Thyroid gland (tissue), 4 donors: ENCODE data around the gene LDOC1. TPM values are rescaled to one million over a fixed set of nuclear protein-coding genes. Genes with fewer than 3 reads are reported as not detected.
"Not testable (repeated sequence)": the region's sequence is repeated elsewhere in the genome, so short reads cannot be mapped to it uniquely, and the experiment has no call there.

ENCODE experiments used
- DNase-seq, 2 donors: peaks; one replicate each; pipeline ENCODE4 v3.0.0-alpha.2; 2019
- H3K27ac ChIP-seq, 3 donors: fragments of 200-600 bp; sonication (generic); 1 replicate in 2 of 3; 2 replicates in 1 of 3; pipeline ENCODE4 v1.5.1; 2016 to 2019; ENCODE audit warnings: mild to moderate bottlenecking in 1 of 3, moderate library complexity in 1 of 3
- H3K27me3 ChIP-seq: fragments of 200-600 bp; sonication (generic); one replicate; pipeline ENCODE4 v1.5.1; 2019
- H3K36me3 ChIP-seq, 2 donors: fragments of 200-600 bp; sonication (generic); one replicate each; pipeline ENCODE4 v1.5.1; 2016 to 2019
- H3K4me1 ChIP-seq, 2 donors: fragments of 200-600 bp; sonication (generic); one replicate each; pipeline ENCODE4 v1.5.1; 2017 to 2019
- H3K4me3 ChIP-seq, 3 donors: fragments of 200-600 bp; sonication (generic); replicated peaks in 1 of 3; 1 replicate in 2 of 3; 2 replicates in 1 of 3; pipeline ENCODE4 v1.5.1; 2016; ENCODE audit warnings: mild to moderate bottlenecking in 1 of 3
- H3K9me3 ChIP-seq: fragments of 200-600 bp; sonication (generic); one replicate; pipeline ENCODE4 v1.5.1; 2017
- POLR2A ChIP-seq, 2 donors: fragments of 450-650 bp; IDR thresholded peaks; one replicate each; pipeline ENCODE4 v1.6.1; 2017; ENCODE audit warnings: antibody characterized with exemption in 2 of 2, mild to moderate bottlenecking in 2 of 2, moderate library complexity in 1 of 2
- WGBS, 2 donors: methylation state at CpG; one replicate each; pipeline ENCODE4 v1.1.5; 2017; 5-methylcytosine and 5-hydroxymethylcytosine counted together
- intact Hi-C: fragments of 100-400 bp; cut with DNase I; formaldehyde crosslinking; loops from one replicate; pipeline ENCODE4 v1.15.1; 2023
- total RNA-seq, 4 donors: library from RNA; depleted of rRNA; stranded (reverse); fragments of >200 nt; gene quantifications; one replicate each; pipeline ENCODE4 v1.2.3, GENCODE V29; 2016
- TF ChIP-seq, protein P1 (sequence below), 6 experiments: fragments of 200-600 bp in 3 of 6; fragments of 450-650 bp in 3 of 6; sonication (generic) in 3 of 6; IDR thresholded peaks; one replicate each; pipeline ENCODE4 v1.5.1; 2016 to 2019; ENCODE audit warnings: antibody characterized with exemption in 6 of 6, mild to moderate bottlenecking in 2 of 6, inconsistent platforms in 1 of 6, moderate library complexity in 1 of 6

The LDOC1 gene
- 10 to 100 TPM; 10.2 to 35.7 (median 26.7) TPM for total RNA-seq

DNA sequence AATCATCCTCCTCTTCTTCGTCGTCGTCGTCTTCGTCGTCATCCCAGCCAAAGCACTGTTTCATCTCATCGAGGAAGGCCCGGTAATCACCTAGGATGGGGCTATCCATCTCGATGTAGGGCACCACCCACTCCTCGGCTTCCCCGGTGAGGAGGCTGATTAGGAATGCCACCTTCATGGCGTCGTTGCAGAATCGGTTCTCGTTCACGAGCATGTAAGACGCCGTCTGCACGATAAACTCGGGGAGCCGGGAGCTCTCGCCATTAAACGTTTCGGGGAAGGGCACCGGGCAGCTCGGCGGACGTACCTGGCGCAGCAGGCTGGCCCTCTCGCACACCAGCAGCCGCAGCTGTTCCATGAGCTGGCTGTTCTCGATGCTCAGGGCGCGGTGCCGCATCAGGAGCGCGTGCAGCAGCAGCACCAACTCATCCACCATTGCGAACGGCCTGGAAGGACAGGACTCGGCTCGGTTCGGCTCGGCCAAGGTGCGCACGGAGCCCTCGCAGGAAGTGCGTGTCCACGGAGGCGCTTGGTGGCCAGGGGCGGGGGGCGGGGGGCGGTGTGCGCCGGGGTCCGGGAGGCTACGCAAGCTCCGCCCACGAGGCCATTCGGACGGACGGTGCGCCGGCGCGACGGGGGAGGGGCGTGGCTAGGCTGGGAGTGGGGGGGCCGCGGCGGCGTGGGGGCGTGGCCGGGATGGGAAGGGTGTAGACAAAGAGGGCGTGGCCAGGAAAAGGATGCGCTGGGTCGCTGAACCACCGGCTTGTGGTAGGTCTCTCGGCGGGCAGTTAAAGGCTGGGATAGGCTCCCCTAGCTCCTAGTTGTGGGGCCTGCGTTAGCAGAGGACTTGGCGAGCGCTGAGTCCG is at the start of gene LDOC1:
LDOC1 (minus strand) TSS at position 544 of the 866 bp plus-strand sequence; CDS start at position 436, 108 bp downstream.
- Histone ChIP-seq H3K36me3 (no peaks in the 10 kb centered on the region), H3K4me1 (no peaks in the 10 kb centered on the region), H3K4me3 (peak within 1 kb of the TSS; percentile 51 to 66 (median 53)), H3K9me3 (no peaks in the 10 kb centered on the region), H3K27ac (peak within 1 kb of the TSS in 2 of 3 donors; percentile 33 to 41), H3K27me3 (no peaks in the 10 kb centered on the region)
- DNase-seq, result peak; percentile 77 to 82
- 9 to 20% methylated on average over 1 to 13 of the region's 83 CpGs for WGBS, 2 donors
- TF ChIP-seq POLR2A (IDR thresholded peaks at IDR 0.05), result peak in 1 of 2 donors; percentile 47
- TF ChIP-seq, protein P1, sequence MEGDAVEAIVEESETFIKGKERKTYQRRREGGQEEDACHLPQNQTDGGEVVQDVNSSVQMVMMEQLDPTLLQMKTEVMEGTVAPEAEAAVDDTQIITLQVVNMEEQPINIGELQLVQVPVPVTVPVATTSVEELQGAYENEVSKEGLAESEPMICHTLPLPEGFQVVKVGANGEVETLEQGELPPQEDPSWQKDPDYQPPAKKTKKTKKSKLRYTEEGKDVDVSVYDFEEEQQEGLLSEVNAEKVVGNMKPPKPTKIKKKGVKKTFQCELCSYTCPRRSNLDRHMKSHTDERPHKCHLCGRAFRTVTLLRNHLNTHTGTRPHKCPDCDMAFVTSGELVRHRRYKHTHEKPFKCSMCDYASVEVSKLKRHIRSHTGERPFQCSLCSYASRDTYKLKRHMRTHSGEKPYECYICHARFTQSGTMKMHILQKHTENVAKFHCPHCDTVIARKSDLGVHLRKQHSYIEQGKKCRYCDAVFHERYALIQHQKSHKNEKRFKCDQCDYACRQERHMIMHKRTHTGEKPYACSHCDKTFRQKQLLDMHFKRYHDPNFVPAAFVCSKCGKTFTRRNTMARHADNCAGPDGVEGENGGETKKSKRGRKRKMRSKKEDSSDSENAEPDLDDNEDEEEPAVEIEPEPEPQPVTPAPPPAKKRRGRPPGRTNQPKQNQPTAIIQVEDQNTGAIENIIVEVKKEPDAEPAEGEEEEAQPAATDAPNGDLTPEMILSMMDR (IDR thresholded peaks at IDR 0.05), result no peak
- intact Hi-C loops, result no loop called here

DNA sequence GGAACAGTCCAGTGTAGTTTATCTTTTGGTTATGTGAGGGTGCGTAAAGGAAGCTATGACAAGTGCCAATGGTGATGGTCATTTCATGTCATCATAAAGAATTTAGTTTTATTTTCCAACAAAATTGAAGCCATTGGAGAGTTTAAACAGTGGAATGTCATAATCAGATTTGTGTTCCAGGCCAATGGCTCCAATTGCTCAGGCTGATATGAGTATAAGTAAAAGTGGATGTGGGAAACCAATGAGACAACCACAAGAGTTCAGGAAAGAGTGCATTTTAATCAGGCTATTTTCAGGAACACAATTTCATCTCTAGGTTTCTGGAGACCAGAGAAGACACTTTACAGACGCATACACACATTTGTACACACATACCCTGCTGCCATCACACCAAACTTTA is 44.7 kb upstream of the LDOC1 start:
- Histone ChIP-seq H3K36me3 (no peaks in the 10 kb centered on the region), H3K9me3 (no peaks in the 10 kb centered on the region), H3K4me3 (no peak overlapping the region), H3K4me1 (no peaks in the 10 kb centered on the region), H3K27ac (no peak overlapping the region), H3K27me3 (no peaks in the 10 kb centered on the region)
- no peak for DNase-seq
- intact Hi-C loops, result no loop called here
- TF ChIP-seq POLR2A (IDR thresholded peaks at IDR 0.05), result no peak
- TF ChIP-seq, protein P1 (IDR thresholded peaks at IDR 0.05), result no peak
- 87 to 94% methylated on average over 2 of the region's 2 CpGs for WGBS, 2 donors

GRCh38 chrX:141220342-141221008 is 43.5 kb upstream of the LDOC1 start:
- TF ChIP-seq POLR2A (IDR thresholded peaks at IDR 0.05), result no peak
- TF ChIP-seq, protein P1 (IDR thresholded peaks at IDR 0.05), result no peak
- Histone ChIP-seq H3K27me3 (no peaks in the 10 kb centered on the region), H3K36me3 (no peaks in the 10 kb centered on the region), H3K9me3 (no peaks in the 10 kb centered on the region), H3K4me1 (no peaks in the 10 kb centered on the region), H3K4me3 (no peak overlapping the region), H3K27ac (no peak overlapping the region)
- WGBS, 2 donors, result 73 to 76% methylated on average over 3 of the region's 3 CpGs
- DNase-seq, result no peak
- intact Hi-C loops, result no loop called here

DNA sequence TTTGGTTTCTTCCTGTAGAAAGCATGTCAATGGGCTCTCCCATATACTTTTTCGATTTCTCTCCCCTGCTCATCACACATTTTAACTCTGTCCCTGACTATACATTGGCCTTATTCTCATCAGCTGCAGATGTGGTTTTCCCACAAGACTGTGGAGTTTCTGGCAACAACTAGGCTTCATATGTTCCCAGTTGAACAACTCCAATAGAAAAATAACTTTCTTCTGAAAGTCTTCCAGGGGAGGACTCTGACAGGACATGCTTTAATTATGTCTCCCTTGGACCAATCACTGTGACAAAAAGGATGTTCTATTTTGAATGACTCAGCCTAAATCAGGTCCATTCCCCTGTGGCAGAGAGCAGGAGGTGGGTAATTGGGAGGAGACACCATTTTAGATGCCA is 37.3 kb upstream of the LDOC1 start:
- H3K4me3 ChIP-seq, result no peak overlapping the region
- intact Hi-C loops, result no loop called here
- no peaks in the 10 kb centered on the region for H3K36me3 ChIP-seq
- H3K4me1 ChIP-seq, result no peaks in the 10 kb centered on the region
- DNase-seq, result no peak
- H3K27ac ChIP-seq, result no peak overlapping the region
- WGBS, 2 donors, result 85 to 87% methylated on average over 1 of the region's 1 CpG
- no peak for TF ChIP-seq POLR2A (IDR thresholded peaks at IDR 0.05)
- TF ChIP-seq, protein P1 (IDR thresholded peaks at IDR 0.05), result no peak
- H3K27me3 ChIP-seq, result no peaks in the 10 kb centered on the region
- H3K9me3 ChIP-seq, result no peaks in the 10 kb centered on the region

DNA sequence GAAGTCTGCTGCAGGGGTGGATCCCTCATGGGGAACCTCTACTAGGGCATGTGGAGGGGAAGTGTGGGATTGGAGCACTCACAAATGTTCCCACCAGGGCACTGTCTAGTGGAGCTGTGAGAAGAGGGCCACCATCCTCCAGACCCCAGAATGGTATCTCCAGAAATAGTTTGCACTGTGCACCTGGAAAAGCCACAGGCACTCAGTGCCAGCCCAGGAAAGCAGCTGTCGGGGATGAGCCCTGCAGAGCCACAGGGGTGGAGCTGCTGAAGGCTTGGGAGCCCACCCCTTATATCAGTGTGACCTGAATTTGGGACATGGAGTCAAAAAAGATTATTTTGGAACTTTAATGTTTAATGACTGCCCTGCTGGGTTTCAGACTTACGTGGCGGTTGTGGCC is 25.0 kb upstream of the LDOC1 start:
- no peak for DNase-seq
- no peaks in the 10 kb centered on the region for H3K9me3 ChIP-seq
- H3K4me3 ChIP-seq, result no peak overlapping the region
- no peak overlapping the region for H3K27ac ChIP-seq
- intact Hi-C loops, result no loop called here
- no peaks in the 10 kb centered on the region for H3K27me3 ChIP-seq
- WGBS, 2 donors, result 100% methylated on average over 2 of the region's 3 CpGs
- H3K4me1 ChIP-seq, result no peaks in the 10 kb centered on the region
- TF ChIP-seq, protein P1 (IDR thresholded peaks at IDR 0.05), result no peak
- TF ChIP-seq POLR2A (IDR thresholded peaks at IDR 0.05), result no peak
- no peaks in the 10 kb centered on the region for H3K36me3 ChIP-seq

DNA sequence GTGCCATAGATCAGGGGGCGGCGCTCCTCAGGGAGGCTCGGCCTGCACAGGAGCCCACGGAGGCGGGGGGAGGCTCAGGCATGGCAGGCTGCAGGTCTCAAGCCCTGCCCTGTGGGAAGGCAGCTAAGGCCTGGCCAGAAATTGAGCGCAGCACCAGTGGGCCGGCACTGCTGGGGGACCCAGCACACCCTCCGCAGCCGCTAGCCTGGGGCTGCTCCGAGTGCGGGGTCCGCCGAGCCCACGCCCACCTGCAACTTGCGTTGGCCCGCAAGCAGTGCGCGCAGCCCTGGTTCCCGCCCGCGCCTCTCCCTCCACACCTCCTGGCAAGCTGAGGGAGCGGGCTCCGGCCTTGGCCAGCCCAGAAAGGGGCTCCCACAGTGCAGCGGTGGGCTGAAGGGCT is 11.6 kb upstream of the LDOC1 start:
- H3K9me3 ChIP-seq, H3K27me3 ChIP-seq, intact Hi-C loops, H3K4me3 ChIP-seq, H3K27ac ChIP-seq, DNase-seq, H3K36me3 ChIP-seq, H3K4me1 ChIP-seq: not testable (repeated sequence)
- WGBS, 2 donors, result no CpG with 5 or more reads among the region's 24 CpGs
